CD4-positive, alpha-beta T cell treated with Interleukin-10 for 1 hour (primary cell): ENCODE results near the gene NPFF.

Experiments
- DNase-seq: peaks from one replicate; pipeline ENCODE4 v3.0.0-alpha.2; 2020

The NPFF gene

GRCh38 chr12:53472056-53472582, 35.2 kb downstream of the NPFF start:
- DNase-seq = no peak

GRCh38 chr12:53468282-53468681, 39.0 kb downstream of the NPFF start:
- DNase-seq = no peak

GRCh38 chr12:53467880-53468279, 39.4 kb downstream of the NPFF start:
- DNase-seq = no peak

- no peak for DNase-seq
Measured at GRCh38 chr12:53467082-53467481, 40.2 kb downstream of the NPFF start.

- no peak for DNase-seq
Measured at GRCh38 chr12:53466640-53467039, 40.6 kb downstream of the NPFF start.

- no peak for DNase-seq
Measured at GRCh38 chr12:53465679-53466078, 41.6 kb downstream of the NPFF start.

- DNase-seq = no peak
Measured at GRCh38 chr12:53464685-53465418, 42.4 kb downstream of the NPFF start.

GRCh38 chr12:53463802-53464560, 43.3 kb downstream of the NPFF start:
- no peak for DNase-seq

- no peak for DNase-seq
Measured at GRCh38 chr12:53462935-53463334, 44.3 kb downstream of the NPFF start.

GRCh38 chr12:53461591-53461990, 45.7 kb downstream of the NPFF start:
- no peak for DNase-seq

- no peak for DNase-seq
Measured at GRCh38 chr12:53461059-53461458, 46.2 kb downstream of the NPFF start.

GRCh38 chr12:53459097-53459496, 48.2 kb downstream of the NPFF start:
- DNase-seq = no peak
